Stimulated activated naive CD8-positive, alpha-beta T cell treated with anti-CD3 and anti-CD28 coated beads, Interleukin-15, Interleukin-2, amounts not matched to agents 100 ng/mL and 50 ng/mL, for 24 hours (primary cell): ENCODE results near the gene PRSS2.
"Not testable (repeated sequence)": the region's sequence is repeated elsewhere in the genome, so short reads cannot be mapped to it uniquely, and the experiment has no call there.

Experiments
- H3K27ac Mint-ChIP-seq: one replicate; pipeline ENCODE4 v1.8.0; 2021; ENCODE audit warnings: mild to moderate bottlenecking, mixed read lengths
- H3K27me3 Mint-ChIP-seq: one replicate; pipeline ENCODE4 v1.8.0; 2021; ENCODE audit warnings: mixed read lengths
- H3K36me3 Mint-ChIP-seq: one replicate; pipeline ENCODE4 v1.8.0; 2021; ENCODE audit warnings: low read depth, mixed read lengths
- H3K4me1 Mint-ChIP-seq: one replicate; pipeline ENCODE4 v1.8.0; 2021; ENCODE audit warnings: low read depth, mixed read lengths
- H3K4me3 Mint-ChIP-seq: one replicate; pipeline ENCODE4 v1.8.0; 2021; ENCODE audit warnings: mild to moderate bottlenecking, mixed read lengths
- H3K9me3 Mint-ChIP-seq: one replicate; pipeline ENCODE4 v1.8.0; 2021; ENCODE audit warnings: mixed read lengths

Gene PRSS2

GRCh38 chr7:142752376-142753225, 18.2 kb upstream of the PRSS2 start:
- H3K27ac Mint-ChIP-seq, result no peak overlapping the region
- H3K4me3 Mint-ChIP-seq, result no peak overlapping the region
- no peaks in the 10 kb centered on the region for H3K4me1 Mint-ChIP-seq
- no peaks in the 10 kb centered on the region for H3K9me3 Mint-ChIP-seq
- no peaks in the 10 kb centered on the region for H3K36me3 Mint-ChIP-seq
- H3K27me3 Mint-ChIP-seq, result no peaks in the 10 kb centered on the region

- Mint-ChIP-seq H3K9me3 (no peaks in the 10 kb centered on the region), H3K36me3 (no peaks in the 10 kb centered on the region), H3K27me3 (no peaks in the 10 kb centered on the region), H3K4me1 (no peaks in the 10 kb centered on the region), H3K4me3 (no peak overlapping the region), H3K27ac (no peak overlapping the region)
These were observed 17.4 kb upstream of the PRSS2 start for GRCh38 chr7:142753366-142753765.

DNA sequence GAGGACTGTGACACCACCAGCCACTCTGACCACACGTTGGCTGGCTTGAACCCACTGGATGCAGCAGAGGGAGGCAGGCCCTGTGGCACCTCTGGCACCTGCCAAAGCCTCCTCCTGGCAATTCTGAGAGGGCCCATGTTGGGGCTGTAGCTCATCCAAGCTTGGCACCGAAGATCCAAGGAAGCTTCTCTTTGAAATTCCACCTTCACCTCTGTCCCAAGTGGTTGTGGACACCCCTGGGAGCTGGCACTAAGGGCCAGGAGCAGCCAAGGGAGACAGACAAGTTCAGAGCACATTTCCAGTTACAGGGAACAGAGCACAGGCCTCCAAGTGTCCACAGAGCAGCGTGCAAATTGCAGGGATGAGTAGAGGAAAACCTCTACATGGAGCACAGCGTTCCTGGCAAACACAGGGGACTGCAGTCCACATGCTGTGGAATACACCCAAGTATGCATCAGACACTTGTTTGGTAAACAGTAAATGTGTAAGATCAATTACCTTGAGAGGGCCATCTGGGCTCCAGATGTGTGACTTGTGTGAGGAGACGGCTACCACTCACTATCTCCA, 16.8 kb upstream of the PRSS2 start:
- not testable (repeated sequence) for H3K27me3 Mint-ChIP-seq, H3K9me3 Mint-ChIP-seq, H3K27ac Mint-ChIP-seq, H3K4me3 Mint-ChIP-seq, H3K4me1 Mint-ChIP-seq, H3K36me3 Mint-ChIP-seq

DNA sequence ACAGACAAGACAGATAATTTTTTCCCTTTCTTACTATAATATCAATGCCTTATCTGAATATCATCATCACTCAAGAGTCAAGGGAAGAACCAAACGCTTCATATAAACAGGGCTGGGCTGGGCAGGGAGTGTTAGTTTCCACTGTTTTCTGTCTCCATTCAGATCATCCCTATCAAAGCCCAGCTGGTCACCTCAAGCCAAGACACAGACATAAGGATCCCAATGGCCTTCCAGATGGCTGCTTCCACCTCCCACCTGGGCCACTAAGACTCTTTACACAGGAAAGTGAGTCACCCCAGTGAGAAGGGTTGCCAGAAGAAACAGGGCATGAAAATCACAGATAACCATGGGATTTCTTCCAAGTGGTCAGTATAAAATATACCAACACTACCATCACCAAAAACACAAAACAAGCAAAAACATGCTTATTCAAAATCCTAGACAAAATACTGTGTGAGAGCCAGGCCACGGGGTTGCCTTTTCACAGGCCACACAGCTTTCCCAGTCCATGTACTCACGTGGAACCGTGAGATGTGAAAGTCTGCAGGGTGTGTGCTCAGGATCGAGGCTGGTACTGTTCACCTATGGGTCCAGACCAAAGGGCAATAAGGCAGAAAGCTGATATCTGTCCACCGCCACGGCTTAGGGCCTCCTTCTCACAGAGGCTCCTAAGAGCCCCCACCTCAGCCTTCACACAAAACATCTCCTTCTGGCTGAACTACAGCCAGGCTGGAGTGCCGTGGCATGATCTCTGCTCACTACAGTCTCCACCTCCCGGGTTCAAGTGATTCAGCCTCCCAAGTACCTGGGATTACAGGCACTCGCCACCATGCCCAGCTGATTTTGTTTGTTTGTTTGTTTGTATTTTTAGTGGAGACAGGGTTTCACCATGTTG, 15.8 kb upstream of the PRSS2 start:
- Mint-ChIP-seq H3K4me3 (no peak overlapping the region), H3K27me3 (no peaks in the 10 kb centered on the region), H3K4me1 (no peaks in the 10 kb centered on the region)

GRCh38 chr7:142758312-142758711, 12.5 kb upstream of the PRSS2 start:
- H3K27me3 Mint-ChIP-seq, H3K4me1 Mint-ChIP-seq, H3K9me3 Mint-ChIP-seq, H3K27ac Mint-ChIP-seq, H3K36me3 Mint-ChIP-seq, H3K4me3 Mint-ChIP-seq: not testable (repeated sequence)

More for the DNA sequence above, 15.8 kb upstream of the PRSS2 start:
- no peak overlapping the region for H3K27ac Mint-ChIP-seq
- H3K9me3 Mint-ChIP-seq, result no peaks in the 10 kb centered on the region
- H3K36me3 Mint-ChIP-seq, result no peaks in the 10 kb centered on the region

- H3K4me3 Mint-ChIP-seq, result no peak overlapping the region
- no peaks in the 10 kb centered on the region for H3K27me3 Mint-ChIP-seq
- no peaks in the 10 kb centered on the region for H3K9me3 Mint-ChIP-seq
- no peaks in the 10 kb centered on the region for H3K36me3 Mint-ChIP-seq
- no peak overlapping the region for H3K27ac Mint-ChIP-seq
- H3K4me1 Mint-ChIP-seq, result no peaks in the 10 kb centered on the region
These were observed 11.3 kb upstream of the PRSS2 start for GRCh38 chr7:142759433-142759832.

GRCh38 chr7:142760071-142760642, 10.6 kb upstream of the PRSS2 start:
- no peaks in the 10 kb centered on the region for H3K4me1 Mint-ChIP-seq
- H3K27ac Mint-ChIP-seq, result no peak overlapping the region
- H3K4me3 Mint-ChIP-seq, result no peak overlapping the region
- H3K9me3 Mint-ChIP-seq, result no peaks in the 10 kb centered on the region
- no peaks in the 10 kb centered on the region for H3K27me3 Mint-ChIP-seq
- no peaks in the 10 kb centered on the region for H3K36me3 Mint-ChIP-seq

DNA sequence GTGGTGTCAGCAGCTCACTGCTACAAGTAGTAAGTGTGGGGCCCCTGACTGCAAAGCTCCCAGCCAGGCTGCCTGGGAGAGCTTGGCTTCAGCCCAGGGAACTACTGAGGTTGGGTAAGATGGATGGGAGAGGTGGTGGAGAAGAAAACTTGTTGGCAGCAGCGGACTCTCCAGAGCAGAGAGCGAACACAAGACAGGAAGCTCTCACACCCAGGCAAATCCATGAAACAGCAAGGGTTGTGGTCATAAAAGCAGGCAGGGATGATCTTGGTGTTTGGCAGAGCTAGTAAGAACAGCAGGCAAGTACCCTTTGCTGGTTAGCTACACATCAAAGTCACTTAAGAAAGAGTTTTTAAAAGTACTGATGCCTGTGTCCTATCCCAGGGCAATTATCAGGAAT, 9.2 kb upstream of the PRSS2 start:
- H3K36me3 Mint-ChIP-seq, H3K4me3 Mint-ChIP-seq, H3K9me3 Mint-ChIP-seq, H3K27ac Mint-ChIP-seq, H3K4me1 Mint-ChIP-seq, H3K27me3 Mint-ChIP-seq: not testable (repeated sequence)

GRCh38 chr7:142762104-142762503, 8.7 kb upstream of the PRSS2 start:
- Mint-ChIP-seq H3K36me3 (no peaks in the 10 kb centered on the region), H3K9me3 (no peaks in the 10 kb centered on the region), H3K4me3 (no peak overlapping the region), H3K4me1 (no peaks in the 10 kb centered on the region), H3K27ac (no peak overlapping the region), H3K27me3 (no peaks in the 10 kb centered on the region)

DNA sequence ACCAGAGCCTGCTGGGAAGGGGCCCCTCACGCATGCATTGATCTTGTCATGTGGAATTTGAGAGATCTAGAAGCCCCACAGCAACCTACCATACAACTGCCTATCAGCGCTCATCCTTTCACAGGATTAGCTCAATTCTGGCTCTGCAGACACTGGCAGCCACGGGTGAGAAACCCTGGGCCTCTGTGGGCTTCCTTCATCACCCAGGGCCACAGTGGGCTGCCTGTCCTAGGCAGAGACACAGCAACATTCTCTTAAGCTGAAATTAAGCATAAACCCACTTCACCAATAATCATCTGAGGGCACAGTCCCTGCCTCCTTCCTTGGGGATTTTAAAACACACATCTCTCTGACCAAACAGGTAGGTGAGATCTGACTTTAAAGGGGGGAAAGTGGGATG, 3.3 kb upstream of the PRSS2 start:
- Mint-ChIP-seq H3K9me3 (no peaks in the 10 kb centered on the region), H3K36me3 (no peaks in the 10 kb centered on the region), H3K27me3 (no peaks in the 10 kb centered on the region), H3K4me1 (peaks cover 11% of the 10 kb centered on the region), H3K4me3 (no peak overlapping the region), H3K27ac (no peak overlapping the region)

DNA sequence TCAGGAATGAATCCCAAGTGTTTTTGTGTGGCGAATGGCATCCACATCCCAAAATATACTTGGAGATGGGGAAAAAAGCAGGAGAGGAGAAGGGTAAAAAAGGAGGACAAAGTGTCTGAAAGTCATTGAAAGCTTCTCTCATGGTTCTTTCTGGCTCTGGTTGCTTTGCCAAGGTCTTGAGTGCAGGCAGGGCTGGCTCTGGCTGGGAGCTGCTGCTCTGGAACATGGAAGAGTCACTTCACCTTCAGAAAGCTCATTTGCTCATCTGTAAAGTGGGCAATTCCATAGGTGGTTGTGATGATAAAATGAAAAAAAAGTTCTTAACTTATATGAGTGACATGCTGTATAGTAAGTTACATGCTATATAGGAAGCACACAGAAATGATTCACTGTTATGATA, 2.9 kb upstream of the PRSS2 start:
- Mint-ChIP-seq H3K9me3 (no peaks in the 10 kb centered on the region), H3K27ac (no peak overlapping the region), H3K27me3 (no peaks in the 10 kb centered on the region), H3K4me3 (no peak overlapping the region), H3K4me1 (peaks cover 11% of the 10 kb centered on the region), H3K36me3 (no peaks in the 10 kb centered on the region)

DNA sequence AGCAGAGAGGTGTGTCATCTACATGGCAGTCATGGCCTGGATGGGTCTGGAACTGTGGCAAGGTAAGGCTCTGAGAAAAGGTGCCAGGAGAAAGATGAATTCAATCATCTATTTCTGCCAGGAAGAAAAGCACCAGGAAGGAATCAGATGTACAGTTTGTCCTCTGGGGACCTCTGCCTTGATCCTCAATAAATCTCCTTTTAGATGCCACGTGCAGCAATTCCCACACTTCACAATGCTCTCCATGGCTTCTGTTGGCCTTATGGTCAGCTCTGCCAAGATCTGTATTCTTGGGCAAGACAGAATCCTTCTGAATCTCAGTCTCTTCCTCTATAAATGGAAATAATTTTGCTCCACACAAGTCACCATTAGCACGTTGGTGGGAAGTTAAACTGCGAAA, 1.9 kb upstream of the PRSS2 start:
- not testable (repeated sequence) for H3K36me3 Mint-ChIP-seq, H3K4me3 Mint-ChIP-seq, H3K9me3 Mint-ChIP-seq, H3K27ac Mint-ChIP-seq, H3K27me3 Mint-ChIP-seq
- peaks cover 11% of the 10 kb centered on the region for H3K4me1 Mint-ChIP-seq

DNA sequence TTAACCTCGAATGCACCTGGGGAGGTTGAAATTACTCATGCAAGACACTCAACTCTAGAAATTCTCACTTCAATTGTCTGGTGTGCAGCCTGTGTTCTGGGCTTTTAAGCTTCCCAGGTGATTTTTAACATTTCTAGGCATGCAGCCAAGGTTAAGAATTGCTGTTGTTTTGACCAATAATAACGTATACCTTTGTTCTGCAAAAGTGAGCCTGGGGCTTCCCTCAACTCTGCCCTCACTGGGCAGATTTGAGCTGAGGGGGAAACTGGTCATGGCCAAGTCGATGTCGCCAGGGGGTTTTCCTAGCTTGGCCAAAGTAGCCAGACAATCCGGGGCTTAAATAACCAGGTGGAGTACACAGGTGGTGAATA, 568 bp downstream of the PRSS2 start:
- H3K4me1 Mint-ChIP-seq, result peaks cover 11% of the 10 kb centered on the region
- H3K27me3 Mint-ChIP-seq, result no peaks in the 10 kb centered on the region
- H3K9me3 Mint-ChIP-seq, result no peaks in the 10 kb centered on the region
- H3K36me3 Mint-ChIP-seq, result no peaks in the 10 kb centered on the region
- H3K27ac Mint-ChIP-seq, result no peak overlapping the region
- H3K4me3 Mint-ChIP-seq, result no peak overlapping the region

GRCh38 chr7:142772051-142772450, 1.3 kb downstream of the PRSS2 start:
- H3K27me3 Mint-ChIP-seq, result no peaks in the 10 kb centered on the region
- H3K4me3 Mint-ChIP-seq, result no peak overlapping the region
- H3K9me3 Mint-ChIP-seq, result no peaks in the 10 kb centered on the region
- H3K4me1 Mint-ChIP-seq, result peaks cover 11% of the 10 kb centered on the region
- no peak overlapping the region for H3K27ac Mint-ChIP-seq
- no peaks in the 10 kb centered on the region for H3K36me3 Mint-ChIP-seq

GRCh38 chr7:142772673-142773072, 1.9 kb downstream of the PRSS2 start:
- H3K36me3 Mint-ChIP-seq, result no peaks in the 10 kb centered on the region
- H3K27me3 Mint-ChIP-seq, result no peaks in the 10 kb centered on the region
- no peak overlapping the region for H3K4me3 Mint-ChIP-seq
- H3K4me1 Mint-ChIP-seq, result peaks cover 11% of the 10 kb centered on the region
- no peak overlapping the region for H3K27ac Mint-ChIP-seq
- no peaks in the 10 kb centered on the region for H3K9me3 Mint-ChIP-seq
